Caco-2 (cell line): ENCODE results near the gene ISM1. TPM values are rescaled to one million over a fixed set of nuclear protein-coding genes. Genes with fewer than 3 reads are reported as not detected.

Experiments
- BruUV-seq: library from RNA; stranded (reverse); fragments of 400-500 nt; replicated peaks from 2 replicates; lab custom pipeline; 2021; lab: Mats Ljungman, UMichigan
- CTCF ChIA-PET: fragments of 300-600 bp; sonication (Branson Sonifier 250); formaldehyde crosslinking; loops from one replicate; lab custom pipeline; 2022; ENCODE audit warnings: antibody characterized with exemption; lab: Charles Lee
- POLR2A ChIA-PET: fragments of 300-600 bp; sonication (Branson Sonifier 250); formaldehyde crosslinking; loops from one replicate; lab custom pipeline; 2022; ENCODE audit warnings: antibody characterized with exemption; lab: Charles Lee
- DNase-seq, 2 experiments: peaks; one replicate each; pipeline versions ENCODE4 v3.0.0 to v3.0.0-alpha.2; 2020 to 2022
- H3K27me3 ChIP-seq: replicated peaks from 2 replicates; pipeline ENCODE4 v1.6.0; 2011; ENCODE audit warnings: low read length; ENCODE audit not compliant: control insufficient read depth, insufficient read depth
- H3K36me3 ChIP-seq: 2 replicates; pipeline ENCODE4 v1.5.1; 2011; ENCODE audit warnings: low read length; ENCODE audit not compliant: control insufficient read depth, insufficient read depth
- H3K4me1 ChIP-seq: fragments of 250-450 bp; sonication (Bioruptor Pico); 2 replicates; pipeline ENCODE4 v1.5.1; 2020; ENCODE audit warnings: mild to moderate bottlenecking
- H3K4me3 ChIP-seq: 2 replicates; pipeline ENCODE4 v1.5.1; 2011; ENCODE audit warnings: low read depth, mild to moderate bottlenecking, control low read depth, low read length
- H3K9me3 ChIP-seq: fragments of 250-450 bp; sonication (Bioruptor Pico); 2 replicates; pipeline ENCODE4 v1.5.1; 2020; ENCODE audit warnings: mild to moderate bottlenecking, moderate library complexity
- H3K27ac Mint-ChIP-seq: one replicate; pipeline ENCODE4 v1.8.0; 2022; ENCODE audit warnings: mixed read lengths; ENCODE audit not compliant: unreplicated experiment
- H3K27me3 Mint-ChIP-seq: one replicate; pipeline ENCODE4 v1.8.0; 2022; ENCODE audit warnings: mixed read lengths; ENCODE audit not compliant: insufficient read depth, unreplicated experiment
- H3K36me3 Mint-ChIP-seq: one replicate; pipeline ENCODE4 v1.8.0; 2022; ENCODE audit warnings: mild to moderate bottlenecking, mixed read lengths; ENCODE audit not compliant: insufficient read depth, unreplicated experiment
- H3K4me1 Mint-ChIP-seq: one replicate; pipeline ENCODE4 v1.8.0; 2022; ENCODE audit warnings: low read depth, mixed read lengths; ENCODE audit not compliant: unreplicated experiment
- H3K4me3 Mint-ChIP-seq: one replicate; pipeline ENCODE4 v1.8.0; 2022; ENCODE audit warnings: mild to moderate bottlenecking, moderate library complexity, mixed read lengths; ENCODE audit not compliant: unreplicated experiment
- H3K9me3 Mint-ChIP-seq: one replicate; pipeline ENCODE4 v1.8.0; 2022; ENCODE audit warnings: mixed read lengths; ENCODE audit not compliant: unreplicated experiment
- intact Hi-C: fragments of 100-400 bp; cut with micrococcal nuclease; formaldehyde crosslinking; loops from one replicate; pipeline ENCODE4 v1.10.0; 2022; ENCODE audit not compliant: unreplicated experiment
- total RNA-seq: library from RNA; stranded (reverse); gene quantifications from 2 replicates; pipeline ENCODE4 v1.2.3, GENCODE V29; 2022
- TF ChIP-seq, protein P1 (sequence below), 2 experiments: fragments of 200-600 bp in 1 of 2; IDR thresholded peaks; 1 replicate in 1 of 2; 2 replicates in 1 of 2; pipeline versions ENCODE4 v1.5.1 to v1.8.0; 2011 to 2022; ENCODE audit warnings: antibody characterized with exemption in 1 of 2, control low read depth in 1 of 2, inconsistent platforms in 1 of 2, low read depth in 1 of 2, low read length in 1 of 2, mild to moderate bottlenecking in 1 of 2, moderate library complexity in 1 of 2; ENCODE audit not compliant: insufficient read depth in 1 of 2, severe bottlenecking in 1 of 2, unreplicated experiment in 1 of 2

ISM1 gene
- total RNA-seq, 1 experiment from 2014 or later: 1.8 TPM

DNA sequence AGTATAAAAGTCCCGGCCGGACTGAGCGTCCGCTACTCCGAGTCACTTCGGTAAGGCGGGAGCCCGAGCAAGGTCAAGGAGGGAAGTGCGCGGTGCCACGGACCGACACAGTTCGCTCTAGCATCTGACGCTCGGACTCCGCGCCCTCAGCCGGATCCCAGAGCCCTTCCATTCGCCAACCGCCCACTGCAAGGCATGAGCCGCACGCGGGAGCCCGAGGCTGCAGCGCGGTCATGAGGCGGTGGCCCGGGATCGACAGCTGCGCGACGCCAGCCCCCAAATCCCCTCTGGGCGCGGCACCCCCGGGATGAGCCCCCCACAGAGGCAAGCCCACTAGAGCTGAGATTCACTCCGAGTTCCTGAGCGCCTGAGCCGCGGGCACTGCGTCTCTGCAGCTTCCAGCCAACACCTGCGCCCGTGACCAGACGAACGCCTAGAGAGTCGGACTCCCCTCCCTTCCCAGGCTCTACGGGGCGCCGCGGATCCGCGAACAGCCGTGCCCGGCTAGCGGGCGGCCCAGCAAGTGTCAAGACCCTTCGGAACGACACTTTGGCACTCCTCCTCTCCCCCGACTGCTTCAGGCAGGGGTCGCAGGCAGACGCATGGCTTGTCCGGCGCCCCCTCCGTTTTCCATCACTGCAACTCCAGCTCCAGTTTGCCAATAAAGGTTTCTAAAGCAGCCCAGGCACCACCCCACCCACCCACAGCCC, 725 bp upstream of the ISM1 start:
- peak overlapping the region; percentile 69 for H3K4me3 Mint-ChIP-seq
- POLR2A ChIA-PET: no interaction called here
- peaks cover 15% of the 10 kb centered on the region for H3K27me3 Mint-ChIP-seq
- no peaks in the 10 kb centered on the region for H3K9me3 Mint-ChIP-seq
- Histone ChIP-seq H3K27me3 (no peaks in the 10 kb centered on the region; the same call in 1 of the 2 replicates), H3K4me1 (peaks cover 10% of the 10 kb centered on the region), H3K36me3 (no peaks in the 10 kb centered on the region), H3K9me3 (no peaks in the 10 kb centered on the region; the same call in 1 of the 2 replicates), H3K4me3 (peak overlapping the region; percentile 54)
- H3K27ac Mint-ChIP-seq: no peak overlapping the region
- H3K36me3 Mint-ChIP-seq: no peaks in the 10 kb centered on the region
- intact Hi-C loops: loop anchor here (1.0 to 10.0 kb wide), 4 partner anchors 42 to 324 kb away; no protein-coding TSS in a partner anchor
- peak; percentile 70 for DNase-seq
- CTCF ChIA-PET: no interaction called here
- TF ChIP-seq, protein P1, sequence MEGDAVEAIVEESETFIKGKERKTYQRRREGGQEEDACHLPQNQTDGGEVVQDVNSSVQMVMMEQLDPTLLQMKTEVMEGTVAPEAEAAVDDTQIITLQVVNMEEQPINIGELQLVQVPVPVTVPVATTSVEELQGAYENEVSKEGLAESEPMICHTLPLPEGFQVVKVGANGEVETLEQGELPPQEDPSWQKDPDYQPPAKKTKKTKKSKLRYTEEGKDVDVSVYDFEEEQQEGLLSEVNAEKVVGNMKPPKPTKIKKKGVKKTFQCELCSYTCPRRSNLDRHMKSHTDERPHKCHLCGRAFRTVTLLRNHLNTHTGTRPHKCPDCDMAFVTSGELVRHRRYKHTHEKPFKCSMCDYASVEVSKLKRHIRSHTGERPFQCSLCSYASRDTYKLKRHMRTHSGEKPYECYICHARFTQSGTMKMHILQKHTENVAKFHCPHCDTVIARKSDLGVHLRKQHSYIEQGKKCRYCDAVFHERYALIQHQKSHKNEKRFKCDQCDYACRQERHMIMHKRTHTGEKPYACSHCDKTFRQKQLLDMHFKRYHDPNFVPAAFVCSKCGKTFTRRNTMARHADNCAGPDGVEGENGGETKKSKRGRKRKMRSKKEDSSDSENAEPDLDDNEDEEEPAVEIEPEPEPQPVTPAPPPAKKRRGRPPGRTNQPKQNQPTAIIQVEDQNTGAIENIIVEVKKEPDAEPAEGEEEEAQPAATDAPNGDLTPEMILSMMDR (IDR thresholded peaks at IDR 0.05; ENCODE audit: insufficient read depth in 1 of 2, low read depth in 1 of 2, low read length in 1 of 2, severe bottlenecking in 1 of 2, unreplicated experiment in 1 of 2): no peak
- TSS peak; percentile 77 for BruUV-seq
- no peaks in the 10 kb centered on the region for H3K4me1 Mint-ChIP-seq

DNA sequence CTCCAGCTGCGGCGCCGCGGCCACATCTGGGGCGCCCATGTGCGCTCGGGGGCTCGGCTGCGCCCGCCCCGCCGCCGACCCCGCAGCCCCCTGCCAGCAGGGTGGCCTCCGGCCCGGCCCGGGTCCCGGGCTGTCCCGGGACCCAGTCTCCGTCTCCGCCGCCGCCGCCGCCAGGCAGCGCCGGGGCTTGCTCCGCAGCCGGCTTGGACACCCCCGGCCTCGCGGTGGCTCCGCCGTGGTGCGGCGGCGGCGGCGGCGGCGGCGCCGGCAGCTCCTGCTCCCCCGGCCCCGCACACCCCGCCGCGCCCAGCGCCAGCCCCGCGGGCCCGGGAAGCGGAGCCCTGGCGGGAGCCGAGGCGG, 219 bp downstream of the ISM1 start:
- H3K9me3 Mint-ChIP-seq: peaks cover 3% of the 10 kb centered on the region
- intact Hi-C loops: loop anchor here (5.0 to 10.0 kb wide), 3 partner anchors 104 to 324 kb away; no protein-coding TSS in a partner anchor
- peak overlapping the region; percentile 54 for H3K4me3 ChIP-seq
- POLR2A ChIA-PET: interaction anchor here (0.5 kb wide), 1 partner anchor 550 kb away, joined by 3 read pairs; no protein-coding TSS in a partner anchor
- H3K4me1 Mint-ChIP-seq: no peaks in the 10 kb centered on the region
- no peaks in the 10 kb centered on the region for H3K36me3 Mint-ChIP-seq
- peaks cover 13% of the 10 kb centered on the region for H3K27me3 Mint-ChIP-seq
- peaks cover 3% of the 10 kb centered on the region for H3K9me3 ChIP-seq
- peaks cover 10% of the 10 kb centered on the region for H3K4me1 ChIP-seq
- no peaks in the 10 kb centered on the region for H3K36me3 ChIP-seq
- peak overlapping the region; percentile 69 for H3K4me3 Mint-ChIP-seq
- TF ChIP-seq, protein P1 (IDR thresholded peaks at IDR 0.05; ENCODE audit: insufficient read depth in 1 of 2, low read depth in 1 of 2, low read length in 1 of 2, severe bottlenecking in 1 of 2, unreplicated experiment in 1 of 2): no peak
- no peak for DNase-seq
- no TSS peak for BruUV-seq
- no peaks in the 10 kb centered on the region; the same call in 1 of the 2 replicates for H3K27me3 ChIP-seq
- CTCF ChIA-PET: interaction anchor here (1.2 kb wide), 1 partner anchor 41 kb away, joined by 6 read pairs; no protein-coding TSS in a partner anchor
- no peak overlapping the region for H3K27ac Mint-ChIP-seq

DNA sequence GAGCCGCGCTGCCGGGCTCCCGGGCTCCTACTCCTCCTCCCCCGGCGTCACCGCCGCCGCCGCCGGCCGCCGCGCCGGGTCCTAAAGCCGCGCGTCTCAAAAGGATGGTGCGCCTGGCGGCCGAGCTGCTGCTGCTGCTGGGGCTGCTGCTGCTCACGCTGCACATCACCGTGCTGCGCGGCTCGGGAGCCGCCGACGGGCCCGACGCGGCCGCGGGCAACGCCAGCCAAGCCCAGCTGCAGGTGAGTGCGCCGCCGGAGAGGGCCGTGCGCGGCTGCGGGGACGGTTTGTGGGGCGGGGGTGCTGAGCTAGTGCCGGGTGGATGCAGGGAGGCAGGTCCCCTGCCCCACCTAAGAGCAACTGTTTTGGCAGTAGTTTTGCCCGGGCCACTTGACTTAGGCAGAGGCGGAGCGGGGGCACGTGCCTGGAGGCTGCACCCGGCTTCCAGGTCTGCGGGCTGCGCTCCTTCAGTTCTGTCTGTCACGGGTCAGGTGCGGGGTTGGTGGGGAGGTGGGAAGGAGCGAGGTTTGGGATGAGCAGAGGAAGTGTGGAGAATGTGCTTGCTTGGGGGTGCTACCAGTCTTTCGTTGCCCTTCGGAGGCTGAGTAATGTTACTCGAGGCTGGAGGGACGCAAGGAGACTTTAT, 722 bp downstream of the ISM1 start:
- intact Hi-C loops: loop anchor here (5.0 to 10.0 kb wide), 3 partner anchors 104 to 323 kb away; no protein-coding TSS in a partner anchor
- ChIA-PET CTCF (interaction anchor here (1.2 kb wide), 1 partner anchor 40 kb away, joined by 6 read pairs; no protein-coding TSS in a partner anchor), POLR2A (interaction anchor here (0.6 kb wide), 1 partner anchor 333 kb away, joined by 3 read pairs; no protein-coding TSS in a partner anchor)
- no peaks in the 10 kb centered on the region for H3K4me1 Mint-ChIP-seq
- Histone ChIP-seq H3K27me3 (no peaks in the 10 kb centered on the region; the same call in 1 of the 2 replicates), H3K4me3 (peak overlapping the region; percentile 54), H3K4me1 (peaks cover 10% of the 10 kb centered on the region), H3K9me3 (peaks cover 8% of the 10 kb centered on the region), H3K36me3 (no peaks in the 10 kb centered on the region)
- H3K4me3 Mint-ChIP-seq: peak overlapping the region; percentile 69
- no peak overlapping the region for H3K27ac Mint-ChIP-seq
- H3K9me3 Mint-ChIP-seq: peaks cover 8% of the 10 kb centered on the region
- no peaks in the 10 kb centered on the region for H3K36me3 Mint-ChIP-seq
- no TSS peak for BruUV-seq
- peaks cover 10% of the 10 kb centered on the region for H3K27me3 Mint-ChIP-seq
- TF ChIP-seq, protein P1 (IDR thresholded peaks at IDR 0.05; ENCODE audit: insufficient read depth in 1 of 2, low read depth in 1 of 2, low read length in 1 of 2, severe bottlenecking in 1 of 2, unreplicated experiment in 1 of 2): no peak
- DNase-seq: peak; percentile 65 to 77
